ENCODE data around the gene CAPN13.

- TF ChIP-seq POLR2AphosphoS5 (IDR thresholded peaks at IDR 0.05; ENCODE audit: low read depth, low read length): no peak
- TF ChIP-seq, protein P1, sequence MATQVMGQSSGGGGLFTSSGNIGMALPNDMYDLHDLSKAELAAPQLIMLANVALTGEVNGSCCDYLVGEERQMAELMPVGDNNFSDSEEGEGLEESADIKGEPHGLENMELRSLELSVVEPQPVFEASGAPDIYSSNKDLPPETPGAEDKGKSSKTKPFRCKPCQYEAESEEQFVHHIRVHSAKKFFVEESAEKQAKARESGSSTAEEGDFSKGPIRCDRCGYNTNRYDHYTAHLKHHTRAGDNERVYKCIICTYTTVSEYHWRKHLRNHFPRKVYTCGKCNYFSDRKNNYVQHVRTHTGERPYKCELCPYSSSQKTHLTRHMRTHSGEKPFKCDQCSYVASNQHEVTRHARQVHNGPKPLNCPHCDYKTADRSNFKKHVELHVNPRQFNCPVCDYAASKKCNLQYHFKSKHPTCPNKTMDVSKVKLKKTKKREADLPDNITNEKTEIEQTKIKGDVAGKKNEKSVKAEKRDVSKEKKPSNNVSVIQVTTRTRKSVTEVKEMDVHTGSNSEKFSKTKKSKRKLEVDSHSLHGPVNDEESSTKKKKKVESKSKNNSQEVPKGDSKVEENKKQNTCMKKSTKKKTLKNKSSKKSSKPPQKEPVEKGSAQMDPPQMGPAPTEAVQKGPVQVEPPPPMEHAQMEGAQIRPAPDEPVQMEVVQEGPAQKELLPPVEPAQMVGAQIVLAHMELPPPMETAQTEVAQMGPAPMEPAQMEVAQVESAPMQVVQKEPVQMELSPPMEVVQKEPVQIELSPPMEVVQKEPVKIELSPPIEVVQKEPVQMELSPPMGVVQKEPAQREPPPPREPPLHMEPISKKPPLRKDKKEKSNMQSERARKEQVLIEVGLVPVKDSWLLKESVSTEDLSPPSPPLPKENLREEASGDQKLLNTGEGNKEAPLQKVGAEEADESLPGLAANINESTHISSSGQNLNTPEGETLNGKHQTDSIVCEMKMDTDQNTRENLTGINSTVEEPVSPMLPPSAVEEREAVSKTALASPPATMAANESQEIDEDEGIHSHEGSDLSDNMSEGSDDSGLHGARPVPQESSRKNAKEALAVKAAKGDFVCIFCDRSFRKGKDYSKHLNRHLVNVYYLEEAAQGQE (IDR thresholded peaks at IDR 0.05; ENCODE audit: insufficient read depth in 1 of 2, low read depth in 2 of 2, low read length in 2 of 2): no peak
- TF ChIP-seq TAF1 (IDR thresholded peaks at IDR 0.05; ENCODE audit: borderline replicate concordance, insufficient read depth, low read length): no peak
- TF ChIP-seq SIN3A (IDR thresholded peaks at IDR 0.05; ENCODE audit: borderline replicate concordance, insufficient read depth, low read length): no peak
- TF ChIP-seq FOXP2 (optimal IDR thresholded peaks at IDR 0.05; ENCODE audit: borderline replicate concordance, extremely low read depth, extremely low read length, insufficient read depth): no peak
Observed at GRCh38 chr2:30803281-30803680, 4.0 kb downstream of the CAPN13 start.

All from PFSK-1 (cell line).